Endothelial cell of umbilical vein (primary cell): ENCODE measurements around the gene SART1.

ENCODE experiments used
- CTCF ChIP-seq, 2 donors: IDR thresholded peaks; 1 replicate in 1 of 2; 2 replicates in 1 of 2; pipeline ENCODE4 v1.5.1; 2011; ENCODE audit warnings: low read length in 2 of 2, mild to moderate bottlenecking in 2 of 2, moderate library complexity in 2 of 2, control low read depth in 1 of 2, inconsistent platforms in 1 of 2, low read depth in 1 of 2; ENCODE audit not compliant: insufficient read depth in 1 of 2; ENCODE audit errors: extremely low read depth in 1 of 2
- EZH2 ChIP-seq: IDR thresholded peaks from 2 replicates; pipeline ENCODE4 v1.6.1; 2012; ENCODE audit warnings: borderline replicate concordance, low read depth, mild to moderate bottlenecking, moderate library complexity, low read length, inconsistent platforms; ENCODE audit not compliant: severe bottlenecking
- FOS ChIP-seq: IDR thresholded peaks from 2 replicates; pipeline ENCODE4 v1.6.1; 2011; ENCODE audit warnings: mild to moderate bottlenecking, low read length, moderate library complexity, borderline replicate concordance; ENCODE audit not compliant: insufficient read depth
- MYC ChIP-seq: IDR thresholded peaks from one replicate; pipeline ENCODE4 v1.6.1; 2011; ENCODE audit warnings: mild to moderate bottlenecking, low read depth, low read length
- POLR2A ChIP-seq: IDR thresholded peaks from 2 replicates; pipeline ENCODE4 v1.6.1; 2012; ENCODE audit warnings: low read depth, mild to moderate bottlenecking, control low read depth, low read length
- POLR2AphosphoS5 ChIP-seq: IDR thresholded peaks from 2 replicates; pipeline ENCODE4 v1.6.1; 2012; ENCODE audit warnings: low read depth, mild to moderate bottlenecking, control low read depth, low read length, moderate library complexity; ENCODE audit not compliant: insufficient read depth
- TF ChIP-seq, protein P1 (sequence below): IDR thresholded peaks from 2 replicates; pipeline ENCODE4 v1.6.1; 2011; ENCODE audit not compliant: insufficient read depth, insufficient read length

GRCh38 chr11:66006134-66006890, 44.8 kb downstream of the SART1 start:
- TF ChIP-seq CTCF (IDR thresholded peaks at IDR 0.05; ENCODE audit: extremely low read depth in 1 of 2, insufficient read depth in 1 of 2, low read depth in 1 of 2, low read length in 2 of 2) (no peak), POLR2A (no peak), FOS (no peak), EZH2 (no peak), MYC (no peak), POLR2AphosphoS5 (no peak)
- TF ChIP-seq, protein P1, sequence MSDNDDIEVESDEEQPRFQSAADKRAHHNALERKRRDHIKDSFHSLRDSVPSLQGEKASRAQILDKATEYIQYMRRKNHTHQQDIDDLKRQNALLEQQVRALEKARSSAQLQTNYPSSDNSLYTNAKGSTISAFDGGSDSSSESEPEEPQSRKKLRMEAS: no peak
